Nephron (organoid): ENCODE measurements around the gene TIA1.
"Not testable (repeated sequence)": the region's sequence is repeated elsewhere in the genome, so short reads cannot be mapped to it uniquely, and the experiment has no call there.

Experiments
- H3K27ac Mint-ChIP-seq, 3 experiments: 2 replicates each; pipeline ENCODE4 v1.8.0; 2020; ENCODE audit warnings: mixed read lengths in 3 of 3, mild to moderate bottlenecking in 2 of 3, moderate library complexity in 1 of 3
- H3K27me3 Mint-ChIP-seq: 2 replicates; pipeline ENCODE4 v1.8.0; 2021; ENCODE audit warnings: low read depth, mild to moderate bottlenecking, moderate library complexity, mixed read lengths
- H3K36me3 Mint-ChIP-seq: 2 replicates; pipeline ENCODE4 v1.8.0; 2020; ENCODE audit warnings: low read depth, mixed read lengths
- H3K4me1 Mint-ChIP-seq: 2 replicates; pipeline ENCODE4 v1.8.0; 2020; ENCODE audit warnings: mixed read lengths
- H3K4me3 Mint-ChIP-seq, 3 experiments: 2 replicates each; pipeline ENCODE4 v1.8.0; 2020; ENCODE audit warnings: mild to moderate bottlenecking in 3 of 3, mixed read lengths in 3 of 3, moderate library complexity in 2 of 3
- H3K9me3 Mint-ChIP-seq: 2 replicates; pipeline ENCODE4 v1.8.0; 2020; ENCODE audit warnings: mixed read lengths
- TF ChIP-seq, protein P1 (sequence below), 3 experiments: fragments of 200-600 bp; sonication (generic); IDR thresholded peaks; one replicate each; pipeline ENCODE4 v1.5.0; 2021; ENCODE audit warnings: antibody characterized with exemption in 3 of 3; ENCODE audit not compliant: unreplicated experiment in 3 of 3

The TIA1 gene

DNA sequence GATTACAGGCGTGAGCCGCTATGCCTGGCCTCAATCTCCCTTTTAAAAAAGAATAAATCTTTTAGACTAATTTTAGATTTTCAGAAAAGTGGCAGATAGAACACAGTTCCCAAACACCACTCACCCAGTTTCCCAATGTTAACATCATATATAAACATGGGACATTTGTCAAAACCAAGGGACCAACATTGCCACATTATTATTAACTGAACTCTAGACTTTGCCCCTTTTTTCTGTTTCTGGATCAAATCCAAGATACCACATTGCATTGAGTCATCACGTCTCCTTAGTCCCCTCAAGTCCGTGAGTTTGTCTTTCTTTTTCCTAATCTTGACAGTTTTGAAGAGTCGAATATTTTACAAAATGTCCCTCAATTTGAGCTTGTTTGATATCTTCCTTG lies 60.0 kb downstream of the TIA1 start:
- Mint-ChIP-seq H3K9me3 (no peaks in the 10 kb centered on the region), H3K27ac (peak overlapping the region in 2 of 3 experiments; percentile 40 to 78), H3K4me3 (peak overlapping the region; percentile 47 to 67 (median 61)), H3K36me3 (no peaks in the 10 kb centered on the region), H3K4me1 (peaks cover 5% of the 10 kb centered on the region), H3K27me3 (no peaks in the 10 kb centered on the region)
- TF ChIP-seq, protein P1, sequence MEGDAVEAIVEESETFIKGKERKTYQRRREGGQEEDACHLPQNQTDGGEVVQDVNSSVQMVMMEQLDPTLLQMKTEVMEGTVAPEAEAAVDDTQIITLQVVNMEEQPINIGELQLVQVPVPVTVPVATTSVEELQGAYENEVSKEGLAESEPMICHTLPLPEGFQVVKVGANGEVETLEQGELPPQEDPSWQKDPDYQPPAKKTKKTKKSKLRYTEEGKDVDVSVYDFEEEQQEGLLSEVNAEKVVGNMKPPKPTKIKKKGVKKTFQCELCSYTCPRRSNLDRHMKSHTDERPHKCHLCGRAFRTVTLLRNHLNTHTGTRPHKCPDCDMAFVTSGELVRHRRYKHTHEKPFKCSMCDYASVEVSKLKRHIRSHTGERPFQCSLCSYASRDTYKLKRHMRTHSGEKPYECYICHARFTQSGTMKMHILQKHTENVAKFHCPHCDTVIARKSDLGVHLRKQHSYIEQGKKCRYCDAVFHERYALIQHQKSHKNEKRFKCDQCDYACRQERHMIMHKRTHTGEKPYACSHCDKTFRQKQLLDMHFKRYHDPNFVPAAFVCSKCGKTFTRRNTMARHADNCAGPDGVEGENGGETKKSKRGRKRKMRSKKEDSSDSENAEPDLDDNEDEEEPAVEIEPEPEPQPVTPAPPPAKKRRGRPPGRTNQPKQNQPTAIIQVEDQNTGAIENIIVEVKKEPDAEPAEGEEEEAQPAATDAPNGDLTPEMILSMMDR (IDR thresholded peaks at IDR 0.05; ENCODE audit: unreplicated experiment in 3 of 3) = no peak

DNA sequence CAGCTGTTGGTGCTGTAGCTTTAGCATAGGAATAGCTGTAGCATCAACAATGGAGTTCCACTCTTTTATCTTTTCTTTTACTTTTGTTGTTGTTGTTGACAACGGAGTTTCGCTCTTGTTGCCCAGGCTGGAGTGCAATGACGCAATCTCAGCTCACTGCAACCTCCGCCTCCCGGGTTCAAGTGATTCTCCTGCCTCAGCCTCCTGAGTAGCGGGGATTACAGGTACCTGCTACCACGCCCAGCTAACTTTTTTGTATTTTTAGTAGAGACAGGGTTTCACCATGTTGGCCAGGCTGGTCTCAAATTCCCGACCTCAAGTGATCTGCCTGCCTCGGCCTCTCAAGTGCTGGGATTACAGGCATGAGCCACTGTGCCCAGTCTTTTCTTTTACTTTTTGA lies 61.3 kb downstream of the TIA1 start:
- not testable (repeated sequence) for H3K4me1 Mint-ChIP-seq, H3K27me3 Mint-ChIP-seq, H3K27ac Mint-ChIP-seq, H3K9me3 Mint-ChIP-seq, H3K36me3 Mint-ChIP-seq, H3K4me3 Mint-ChIP-seq

DNA sequence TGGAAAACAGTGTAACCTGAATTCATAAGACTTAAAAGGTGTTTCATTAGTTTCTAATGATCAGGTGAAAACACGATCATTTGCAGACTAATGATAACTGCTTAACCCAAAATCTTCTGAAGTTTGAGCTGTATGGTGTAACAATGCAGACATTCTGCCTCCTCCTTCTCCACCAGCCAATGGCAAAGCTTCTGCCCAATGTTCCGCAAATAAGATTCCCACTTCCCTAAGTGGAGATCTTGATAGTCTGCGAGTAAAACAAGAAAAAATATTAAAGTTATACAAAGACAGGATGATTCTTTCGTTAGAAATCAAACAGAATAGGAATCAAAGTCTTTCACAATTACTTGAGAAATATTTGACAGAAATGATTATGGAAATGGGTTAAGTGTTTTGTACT lies 65.7 kb downstream of the TIA1 start:
- no peaks in the 10 kb centered on the region for H3K27me3 Mint-ChIP-seq
- TF ChIP-seq, protein P1 (IDR thresholded peaks at IDR 0.05; ENCODE audit: unreplicated experiment in 3 of 3) = no peak
- no peak overlapping the region for H3K4me3 Mint-ChIP-seq
- peaks cover 22% of the 10 kb centered on the region for H3K36me3 Mint-ChIP-seq
- no peaks in the 10 kb centered on the region for H3K4me1 Mint-ChIP-seq
- H3K27ac Mint-ChIP-seq = no peak overlapping the region
- H3K9me3 Mint-ChIP-seq = no peaks in the 10 kb centered on the region

DNA sequence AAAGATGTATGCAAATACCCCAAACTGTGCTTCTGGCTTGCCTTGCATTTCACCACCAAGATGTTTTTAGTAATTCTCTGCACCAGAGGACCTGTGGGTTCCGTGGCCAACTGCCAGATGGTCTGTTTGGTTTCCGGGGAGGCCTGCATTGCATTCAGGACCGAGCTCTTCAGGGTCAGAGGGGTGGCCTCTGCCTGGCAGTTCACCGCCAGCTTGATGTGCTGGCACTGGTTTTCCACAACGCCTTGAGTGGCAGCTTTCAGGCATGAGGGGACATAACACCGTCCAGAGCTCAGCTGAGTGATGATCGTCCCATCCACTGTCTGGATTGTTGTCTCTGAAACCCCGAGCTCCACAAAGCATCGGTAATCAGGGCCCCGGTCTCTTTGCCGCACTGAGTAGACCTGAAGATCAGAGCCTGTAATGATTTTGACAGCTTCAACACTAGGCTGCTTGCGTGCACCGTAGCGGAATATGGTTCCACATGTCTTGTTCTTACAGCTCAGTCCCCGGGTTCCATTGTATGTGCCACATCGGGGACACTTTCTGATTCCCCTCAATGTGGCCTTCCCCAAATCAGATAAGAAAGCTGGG lies 67.0 kb downstream of the TIA1 start:
- H3K27me3 Mint-ChIP-seq = no peaks in the 10 kb centered on the region
- H3K4me3 Mint-ChIP-seq = no peak overlapping the region
- no peaks in the 10 kb centered on the region for H3K9me3 Mint-ChIP-seq
- TF ChIP-seq, protein P1 (IDR thresholded peaks at IDR 0.05; ENCODE audit: unreplicated experiment in 3 of 3) = no peak
- no peaks in the 10 kb centered on the region for H3K4me1 Mint-ChIP-seq
- peaks cover 26% of the 10 kb centered on the region for H3K36me3 Mint-ChIP-seq
- H3K27ac Mint-ChIP-seq = no peak overlapping the region

DNA sequence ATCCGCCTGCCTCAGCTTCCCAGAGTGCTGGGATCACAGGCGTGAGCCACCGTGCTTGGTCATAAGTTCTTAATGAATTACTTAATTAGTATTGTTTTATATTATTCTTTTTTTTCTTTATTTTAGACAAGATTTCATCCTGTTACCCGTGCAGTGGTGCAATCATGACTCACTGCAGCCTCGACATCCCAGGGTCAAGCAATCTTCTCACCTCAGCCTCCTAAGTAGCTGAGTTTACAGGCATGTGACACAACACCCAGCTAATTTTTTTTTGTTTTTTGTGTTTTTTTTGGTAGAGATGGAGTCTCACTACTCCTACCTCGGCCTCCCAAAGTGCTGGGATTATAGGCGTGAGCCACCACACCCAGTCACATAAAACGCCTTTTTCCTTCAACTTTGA lies 74.9 kb downstream of the TIA1 start:
- Mint-ChIP-seq H3K27me3 (no peaks in the 10 kb centered on the region), H3K4me3 (no peak overlapping the region), H3K27ac (no peak overlapping the region), H3K4me1 (no peaks in the 10 kb centered on the region), H3K36me3 (peaks cover 44% of the 10 kb centered on the region), H3K9me3 (no peaks in the 10 kb centered on the region)
- TF ChIP-seq, protein P1 (IDR thresholded peaks at IDR 0.05; ENCODE audit: unreplicated experiment in 3 of 3) = no peak

DNA sequence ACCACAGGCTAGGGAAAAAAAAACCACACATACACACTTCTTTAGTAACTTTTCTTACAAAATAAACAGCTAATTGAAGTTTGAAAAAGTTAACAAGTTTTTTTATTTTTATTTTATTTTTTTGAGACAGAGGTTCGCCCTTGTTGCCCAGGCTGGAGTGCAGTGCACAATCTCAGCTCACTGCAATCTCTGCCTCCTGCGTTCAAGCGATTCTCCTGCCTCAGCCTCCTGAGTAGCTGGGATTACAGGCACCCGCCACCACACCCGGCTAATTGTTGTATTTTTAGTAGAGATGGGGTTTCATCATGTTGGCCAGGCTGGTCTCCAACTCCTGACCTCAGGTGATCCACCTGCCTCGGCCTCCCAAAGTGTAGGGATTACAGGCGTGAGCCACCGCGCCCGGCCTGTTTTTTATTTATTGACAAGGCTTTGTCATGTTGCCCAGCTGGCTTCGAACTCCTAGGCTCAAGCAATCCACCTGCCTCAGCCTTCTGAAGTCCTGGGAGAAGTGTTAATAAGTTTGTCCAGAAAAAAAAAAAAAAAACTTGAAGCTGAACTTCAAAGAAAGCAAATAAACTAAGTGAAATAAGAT lies 78.7 kb downstream of the TIA1 start:
- not testable (repeated sequence) for H3K27me3 Mint-ChIP-seq
- peaks cover 55% of the 10 kb centered on the region for H3K36me3 Mint-ChIP-seq

DNA sequence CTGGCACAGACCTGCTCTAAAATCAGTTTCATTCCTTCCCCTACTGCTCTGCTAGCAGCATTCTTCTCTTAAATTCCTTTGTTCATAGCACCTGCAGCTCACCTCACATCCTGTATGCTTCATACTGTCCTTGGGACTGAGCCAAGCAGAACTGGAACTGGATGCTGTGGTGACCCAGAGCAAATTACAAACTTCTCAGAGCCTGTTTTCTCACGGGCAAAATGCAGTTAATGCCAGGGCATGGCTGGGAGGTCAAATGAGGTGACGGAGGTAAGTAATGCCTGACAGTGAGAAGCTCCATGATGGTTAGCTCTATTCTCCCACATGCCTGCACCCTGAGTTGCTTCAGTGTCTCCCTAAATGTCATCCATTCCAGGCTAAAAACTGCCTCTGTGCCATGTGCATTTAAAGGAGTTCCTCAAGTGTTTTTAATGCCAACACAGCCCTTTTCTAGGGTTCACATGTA lies 87.3 kb downstream of the TIA1 start:
- Mint-ChIP-seq H3K4me3 (no peak overlapping the region), H3K9me3 (no peaks in the 10 kb centered on the region), H3K27ac (no peak overlapping the region), H3K36me3 (peaks cover 27% of the 10 kb centered on the region), H3K27me3 (no peaks in the 10 kb centered on the region), H3K4me1 (no peaks in the 10 kb centered on the region)
- TF ChIP-seq, protein P1 (IDR thresholded peaks at IDR 0.05; ENCODE audit: unreplicated experiment in 3 of 3) = no peak

More for the DNA sequence above, 78.7 kb downstream of the TIA1 start:
- H3K4me3 Mint-ChIP-seq, H3K9me3 Mint-ChIP-seq, H3K4me1 Mint-ChIP-seq, H3K27ac Mint-ChIP-seq: not testable (repeated sequence)
